ENCODE data around the gene SSR1. TPM values are rescaled to one million over a fixed set of nuclear protein-coding genes. Genes with fewer than 3 reads are reported as not detected.
A peak's percentile ranks its signal among the peaks of the same experiment; 100 is the strongest.

Gene SSR1
- total RNA-seq, 4 donors from 2014 or later = 39.5 to 122 (median 80.8) TPM

DNA sequence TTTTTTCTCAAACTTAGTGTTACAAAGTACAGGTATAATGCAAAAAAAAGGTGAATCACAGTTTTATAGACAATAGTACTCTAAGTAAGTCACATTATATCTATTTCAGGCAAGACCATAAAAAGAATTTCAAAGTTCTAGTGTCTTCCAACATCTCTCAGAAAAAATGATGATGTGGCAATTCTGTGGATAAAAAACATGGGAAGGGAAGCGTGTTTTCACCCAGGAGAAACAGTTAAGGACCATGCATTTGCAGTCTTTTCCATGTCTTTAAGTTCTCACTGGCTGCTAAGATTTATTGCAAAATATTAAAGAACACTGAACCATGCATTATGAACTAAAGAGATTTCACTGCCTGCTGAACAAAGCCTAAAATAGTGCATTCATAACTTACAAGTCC lies 1.8 kb downstream of the SSR1 start:
- peaks cover 6 to 44% (median 7%) of the 10 kb centered on the region in 3 donors for H3K36me3 ChIP-seq
- WGBS, 2 donors = 50% methylated on average over 1 of the region's 1 CpG
- TF ChIP-seq CTCF (IDR thresholded peaks at IDR 0.05) (no peak), POLR2A (IDR thresholded peaks at IDR 0.05) (no peak)
- H3K4me3 ChIP-seq = peak overlapping the region in 1 of 4 donors; percentile 74
- H3K27ac ChIP-seq = no peak overlapping the region
- peaks cover 0 to 51% (median 27%) of the 10 kb centered on the region in 3 donors for H3K4me1 ChIP-seq
- no peak for DNase-seq
- intact Hi-C loops (cut with DNase I) = loop anchor here (10.0 kb wide), 1 partner anchor 74 kb away; the partner anchor contains the start of genes CAGE1 and RIOK1
- no peaks in the 10 kb centered on the region for H3K27me3 ChIP-seq
- H3K9me3 ChIP-seq = no peaks in the 10 kb centered on the region

GRCh38 chr6:7309050-7309449 lies 3.9 kb downstream of the SSR1 start:
- H3K4me1 ChIP-seq = peaks cover 0 to 49% (median 27%) of the 10 kb centered on the region in 3 donors
- DNase-seq = no peak
- intact Hi-C loops (cut with DNase I) = no loop called here
- TF ChIP-seq CTCF (IDR thresholded peaks at IDR 0.05) (no peak), POLR2A (IDR thresholded peaks at IDR 0.05) (no peak)
- WGBS, 2 donors = 65 to 98% methylated on average over 4 to 5 of the region's 5 CpGs
- H3K4me3 ChIP-seq = no peak overlapping the region
- H3K27me3 ChIP-seq = no peaks in the 10 kb centered on the region
- H3K36me3 ChIP-seq = peaks cover 6 to 65% (median 7%) of the 10 kb centered on the region in 3 donors
- H3K27ac ChIP-seq = no peak overlapping the region
- H3K9me3 ChIP-seq = no peaks in the 10 kb centered on the region

GRCh38 chr6:7307533-7307932 lies 5.5 kb downstream of the SSR1 start:
- peaks cover 6 to 80% (median 14%) of the 10 kb centered on the region in 3 donors for H3K36me3 ChIP-seq
- DNase-seq = no peak
- H3K4me3 ChIP-seq = no peak overlapping the region
- intact Hi-C loops (cut with DNase I) = no loop called here
- H3K27ac ChIP-seq = no peak overlapping the region
- no peaks in the 10 kb centered on the region for H3K9me3 ChIP-seq
- no peaks in the 10 kb centered on the region for H3K27me3 ChIP-seq
- H3K4me1 ChIP-seq = peaks cover 0 to 42% (median 22%) of the 10 kb centered on the region in 3 donors
- 98 to 100% methylated on average over 5 of the region's 5 CpGs for WGBS, 2 donors
- no peak for TF ChIP-seq CTCF (IDR thresholded peaks at IDR 0.05)
- TF ChIP-seq POLR2A (IDR thresholded peaks at IDR 0.05) = no peak

- no peak for DNase-seq
- 69 to 75% methylated on average over 1 of the region's 1 CpG for WGBS, 2 donors
- H3K4me3 ChIP-seq = no peak overlapping the region
- H3K27ac ChIP-seq = no peak overlapping the region
- intact Hi-C loops (cut with DNase I) = no loop called here
- no peaks in the 10 kb centered on the region for H3K27me3 ChIP-seq
- peaks cover 0 to 18% (median 6%) of the 10 kb centered on the region in 3 donors for H3K4me1 ChIP-seq
- peaks cover 6 to 100% (median 30%) of the 10 kb centered on the region in 3 donors for H3K36me3 ChIP-seq
- H3K9me3 ChIP-seq = no peaks in the 10 kb centered on the region
- TF ChIP-seq POLR2A (IDR thresholded peaks at IDR 0.05) (no peak), CTCF (IDR thresholded peaks at IDR 0.05) (no peak)
Observed at GRCh38 chr6:7304821-7305220, 8.2 kb downstream of the SSR1 start.

GRCh38 chr6:7301702-7302101 lies 11.3 kb downstream of the SSR1 start:
- H3K9me3 ChIP-seq = no peaks in the 10 kb centered on the region
- DNase-seq = no peak
- H3K27me3 ChIP-seq = no peaks in the 10 kb centered on the region
- peaks cover 0 to 100% (median 45%) of the 10 kb centered on the region in 3 donors for H3K36me3 ChIP-seq
- 86 to 87% methylated on average over 7 of the region's 7 CpGs for WGBS, 2 donors
- H3K27ac ChIP-seq = no peak overlapping the region
- intact Hi-C loops (cut with DNase I) = no loop called here
- no peak for TF ChIP-seq CTCF (IDR thresholded peaks at IDR 0.05)
- TF ChIP-seq POLR2A (IDR thresholded peaks at IDR 0.05) = no peak
- H3K4me3 ChIP-seq = no peak overlapping the region
- no peaks in the 10 kb centered on the region for H3K4me1 ChIP-seq

Data from esophagus squamous epithelium (tissue), 5 donors.